ENCODE results near the gene MCU. TPM values are rescaled to one million over a fixed set of nuclear protein-coding genes. Genes with fewer than 3 reads are reported as not detected.
"Not testable (repeated sequence)": the region's sequence is repeated elsewhere in the genome, so short reads cannot be mapped to it uniquely, and the experiment has no call there.

MCU gene
- total RNA-seq, 1 donor from 2014 or later, result 31.8 TPM

DNA sequence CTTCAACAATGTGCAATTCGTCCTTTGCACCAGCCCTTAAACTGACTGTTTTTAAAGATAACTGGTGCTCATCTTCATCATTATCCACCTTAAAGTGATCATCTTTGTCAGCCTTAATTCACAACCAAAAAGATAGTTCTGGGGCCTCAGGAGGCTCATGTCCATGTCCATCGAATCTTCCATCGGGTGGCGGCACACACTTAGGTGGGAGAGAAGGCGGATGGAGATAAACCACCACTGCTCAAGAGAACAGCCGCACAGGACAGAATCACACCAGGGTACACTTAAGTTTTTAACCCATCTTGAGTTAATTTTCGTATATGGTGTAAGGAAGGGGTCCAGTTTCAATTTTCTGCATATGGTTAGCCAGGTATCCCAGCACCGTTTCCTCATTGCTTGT, 226.4 kb downstream of the MCU start:
- H2AFZ ChIP-seq (ENCODE audit: low read depth, low read length), result no peak overlapping the region
- no peaks in the 10 kb centered on the region for H3K27me3 Mint-ChIP-seq (ENCODE audit: low read depth, unreplicated experiment)
- H3K27ac Mint-ChIP-seq (ENCODE audit: unreplicated experiment), result no peak overlapping the region
- H3K36me3 ChIP-seq (ENCODE audit: insufficient read depth, low read length), result no peaks in the 10 kb centered on the region
- H3K9me3 ChIP-seq (ENCODE audit: insufficient read depth, low read depth, low read length), result peaks cover 3% of the 10 kb centered on the region
- H3K27ac ChIP-seq (ENCODE audit: low read depth, low read length), result no peak overlapping the region
- peaks cover 11% of the 10 kb centered on the region for H3K36me3 Mint-ChIP-seq (ENCODE audit: low read depth, unreplicated experiment)
- no peak for DNase-seq (ENCODE audit: low read depth)
- no peak overlapping the region for H3K4me3 Mint-ChIP-seq (ENCODE audit: unreplicated experiment)
- FAIRE-seq, result no peak
- no peak overlapping the region for H3K4me3 ChIP-seq (ENCODE audit: insufficient read depth, low read depth, low read length)
- no peaks in the 10 kb centered on the region for H3K27me3 ChIP-seq (ENCODE audit: insufficient read depth, low read length)
- H3K79me2 ChIP-seq (ENCODE audit: insufficient read depth, low read length), result no peaks in the 10 kb centered on the region
- no peaks in the 10 kb centered on the region for H4K20me1 ChIP-seq (ENCODE audit: insufficient read depth, low read length)
- no peaks in the 10 kb centered on the region for H3K4me1 ChIP-seq (ENCODE audit: insufficient read depth, low read length)
- TF ChIP-seq EZH2 (IDR thresholded peaks at IDR 0.05; ENCODE audit: insufficient read depth, low read length), result no peak
- TF ChIP-seq, protein P1, sequence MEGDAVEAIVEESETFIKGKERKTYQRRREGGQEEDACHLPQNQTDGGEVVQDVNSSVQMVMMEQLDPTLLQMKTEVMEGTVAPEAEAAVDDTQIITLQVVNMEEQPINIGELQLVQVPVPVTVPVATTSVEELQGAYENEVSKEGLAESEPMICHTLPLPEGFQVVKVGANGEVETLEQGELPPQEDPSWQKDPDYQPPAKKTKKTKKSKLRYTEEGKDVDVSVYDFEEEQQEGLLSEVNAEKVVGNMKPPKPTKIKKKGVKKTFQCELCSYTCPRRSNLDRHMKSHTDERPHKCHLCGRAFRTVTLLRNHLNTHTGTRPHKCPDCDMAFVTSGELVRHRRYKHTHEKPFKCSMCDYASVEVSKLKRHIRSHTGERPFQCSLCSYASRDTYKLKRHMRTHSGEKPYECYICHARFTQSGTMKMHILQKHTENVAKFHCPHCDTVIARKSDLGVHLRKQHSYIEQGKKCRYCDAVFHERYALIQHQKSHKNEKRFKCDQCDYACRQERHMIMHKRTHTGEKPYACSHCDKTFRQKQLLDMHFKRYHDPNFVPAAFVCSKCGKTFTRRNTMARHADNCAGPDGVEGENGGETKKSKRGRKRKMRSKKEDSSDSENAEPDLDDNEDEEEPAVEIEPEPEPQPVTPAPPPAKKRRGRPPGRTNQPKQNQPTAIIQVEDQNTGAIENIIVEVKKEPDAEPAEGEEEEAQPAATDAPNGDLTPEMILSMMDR (IDR thresholded peaks at IDR 0.05; ENCODE audit: insufficient read depth, low read depth, low read length), result no peak
- H3K9me3 Mint-ChIP-seq (ENCODE audit: unreplicated experiment), result peaks cover 31% of the 10 kb centered on the region
- no peak overlapping the region for H3K4me2 ChIP-seq (ENCODE audit: low read length)
- H3K9ac ChIP-seq (ENCODE audit: low read length), result no peak overlapping the region
- H3K4me1 Mint-ChIP-seq (ENCODE audit: low read depth, unreplicated experiment), result no peaks in the 10 kb centered on the region

DNA sequence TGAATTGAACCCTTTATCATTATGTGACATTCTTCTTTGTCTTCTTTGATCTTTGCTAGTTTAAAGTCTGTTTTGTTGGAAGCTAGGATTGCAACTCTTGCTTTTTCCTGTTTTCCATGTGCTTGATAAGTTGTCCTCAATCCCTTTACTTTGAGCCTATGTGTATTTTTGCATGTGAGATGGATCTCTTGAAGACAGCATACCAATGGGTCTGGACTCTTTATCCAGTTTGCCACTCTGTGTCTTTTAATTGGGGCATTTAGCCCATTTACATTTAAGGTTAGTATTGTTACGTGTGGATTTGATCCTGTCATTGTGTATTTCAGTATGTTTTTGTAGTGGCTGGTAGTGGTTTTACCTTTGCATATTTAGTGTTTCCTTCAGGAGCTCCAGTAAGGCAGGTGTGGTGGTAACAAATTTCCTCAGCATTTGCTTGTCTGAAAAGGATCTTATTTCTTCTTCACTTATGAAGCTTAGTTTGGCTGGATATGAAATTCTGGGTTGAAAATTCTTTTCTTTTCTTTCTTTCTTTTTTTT, 229.3 kb downstream of the MCU start:
- not testable (repeated sequence) for H3K9ac ChIP-seq (ENCODE audit: low read length); H3K4me2 ChIP-seq (ENCODE audit: low read length); H3K4me3 Mint-ChIP-seq (ENCODE audit: unreplicated experiment); H3K4me1 Mint-ChIP-seq (ENCODE audit: low read depth, unreplicated experiment); H2AFZ ChIP-seq (ENCODE audit: low read depth, low read length); H3K9me3 ChIP-seq (ENCODE audit: insufficient read depth, low read depth, low read length); H3K27me3 Mint-ChIP-seq (ENCODE audit: low read depth, unreplicated experiment); H3K27ac Mint-ChIP-seq (ENCODE audit: unreplicated experiment); H4K20me1 ChIP-seq (ENCODE audit: insufficient read depth, low read length); FAIRE-seq; H3K4me1 ChIP-seq (ENCODE audit: insufficient read depth, low read length); H3K27ac ChIP-seq (ENCODE audit: low read depth, low read length); H3K79me2 ChIP-seq (ENCODE audit: insufficient read depth, low read length); H3K27me3 ChIP-seq (ENCODE audit: insufficient read depth, low read length); H3K36me3 ChIP-seq (ENCODE audit: insufficient read depth, low read length); DNase-seq (ENCODE audit: low read depth); H3K4me3 ChIP-seq (ENCODE audit: insufficient read depth, low read depth, low read length)
- Mint-ChIP-seq H3K36me3 (ENCODE audit: low read depth, unreplicated experiment) (peaks cover 18% of the 10 kb centered on the region), H3K9me3 (ENCODE audit: unreplicated experiment) (peaks cover 36% of the 10 kb centered on the region)

- Histone ChIP-seq H2AFZ (ENCODE audit: low read depth, low read length) (no peak overlapping the region), H3K79me2 (ENCODE audit: insufficient read depth, low read length) (no peaks in the 10 kb centered on the region), H3K4me3 (ENCODE audit: insufficient read depth, low read depth, low read length) (no peak overlapping the region), H3K27ac (ENCODE audit: low read depth, low read length) (no peak overlapping the region), H3K27me3 (ENCODE audit: insufficient read depth, low read length) (no peaks in the 10 kb centered on the region), H3K36me3 (ENCODE audit: insufficient read depth, low read length) (no peaks in the 10 kb centered on the region), H3K9me3 (ENCODE audit: insufficient read depth, low read depth, low read length) (peaks cover 3% of the 10 kb centered on the region), H3K4me2 (ENCODE audit: low read length) (no peak overlapping the region), H3K9ac (ENCODE audit: low read length) (no peak overlapping the region), H3K4me1 (ENCODE audit: insufficient read depth, low read length) (no peaks in the 10 kb centered on the region), H4K20me1 (ENCODE audit: insufficient read depth, low read length) (no peaks in the 10 kb centered on the region)
- peaks cover 5% of the 10 kb centered on the region for H3K27me3 Mint-ChIP-seq (ENCODE audit: low read depth, unreplicated experiment)
- H3K4me1 Mint-ChIP-seq (ENCODE audit: low read depth, unreplicated experiment), result no peaks in the 10 kb centered on the region
- no peak for DNase-seq (ENCODE audit: low read depth)
- no peak overlapping the region for H3K27ac Mint-ChIP-seq (ENCODE audit: unreplicated experiment)
- H3K4me3 Mint-ChIP-seq (ENCODE audit: unreplicated experiment), result no peak overlapping the region
- no peak for FAIRE-seq
- peaks cover 30% of the 10 kb centered on the region for H3K9me3 Mint-ChIP-seq (ENCODE audit: unreplicated experiment)
- peaks cover 16% of the 10 kb centered on the region for H3K36me3 Mint-ChIP-seq (ENCODE audit: low read depth, unreplicated experiment)
- no peak for TF ChIP-seq EZH2 (IDR thresholded peaks at IDR 0.05; ENCODE audit: insufficient read depth, low read length)
- TF ChIP-seq, protein P1 (IDR thresholded peaks at IDR 0.05; ENCODE audit: insufficient read depth, low read depth, low read length), result no peak
Measured at GRCh38 chr10:72924351-72924750, 232.4 kb downstream of the MCU start.
